GM12865 (cell line): ENCODE data around the gene TTC8.

Source experiments
- DNase-seq: peaks from one replicate; pipeline ENCODE4 v3.0.0; 2010; ENCODE audit warnings: low read depth
- H3K4me3 ChIP-seq: 2 replicates; pipeline ENCODE4 v1.5.1; 2011; ENCODE audit warnings: mild to moderate bottlenecking, low read depth, low read length, control low read depth
- TF ChIP-seq, protein P1 (sequence below): IDR thresholded peaks from 2 replicates; pipeline ENCODE4 v1.5.1; 2011; ENCODE audit warnings: low read length, control low read depth, low read depth, inconsistent platforms; ENCODE audit not compliant: insufficient read depth; ENCODE audit errors: missing control alignments

The TTC8 gene

DNA sequence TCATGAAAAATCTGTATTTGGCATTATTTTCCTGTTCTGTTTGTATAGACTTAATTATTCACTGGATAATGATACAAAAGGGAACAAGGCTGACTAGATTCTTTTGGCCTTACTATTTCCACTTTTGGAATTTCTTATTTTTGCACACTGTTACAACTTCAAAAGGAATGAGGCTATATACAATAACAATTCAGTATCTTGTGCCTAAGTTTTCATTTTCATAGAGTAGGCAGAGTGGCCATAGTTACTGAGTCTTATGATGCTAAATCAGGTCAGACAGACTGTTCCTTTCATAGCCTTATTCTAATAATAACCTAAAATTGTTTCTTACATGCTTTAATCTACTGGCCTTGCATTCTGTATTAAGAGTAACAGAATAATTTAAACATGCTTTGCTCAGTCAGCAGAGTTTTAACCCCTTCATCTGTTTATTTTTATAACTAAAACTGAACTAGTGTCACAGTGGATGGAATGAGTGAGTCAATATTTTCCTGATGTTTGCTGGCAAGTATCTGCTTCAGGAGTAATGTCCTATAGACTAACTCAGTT lies 10.5 kb downstream of the TTC8 start:
- no peak overlapping the region for H3K4me3 ChIP-seq
- no peak for DNase-seq
- TF ChIP-seq, protein P1, sequence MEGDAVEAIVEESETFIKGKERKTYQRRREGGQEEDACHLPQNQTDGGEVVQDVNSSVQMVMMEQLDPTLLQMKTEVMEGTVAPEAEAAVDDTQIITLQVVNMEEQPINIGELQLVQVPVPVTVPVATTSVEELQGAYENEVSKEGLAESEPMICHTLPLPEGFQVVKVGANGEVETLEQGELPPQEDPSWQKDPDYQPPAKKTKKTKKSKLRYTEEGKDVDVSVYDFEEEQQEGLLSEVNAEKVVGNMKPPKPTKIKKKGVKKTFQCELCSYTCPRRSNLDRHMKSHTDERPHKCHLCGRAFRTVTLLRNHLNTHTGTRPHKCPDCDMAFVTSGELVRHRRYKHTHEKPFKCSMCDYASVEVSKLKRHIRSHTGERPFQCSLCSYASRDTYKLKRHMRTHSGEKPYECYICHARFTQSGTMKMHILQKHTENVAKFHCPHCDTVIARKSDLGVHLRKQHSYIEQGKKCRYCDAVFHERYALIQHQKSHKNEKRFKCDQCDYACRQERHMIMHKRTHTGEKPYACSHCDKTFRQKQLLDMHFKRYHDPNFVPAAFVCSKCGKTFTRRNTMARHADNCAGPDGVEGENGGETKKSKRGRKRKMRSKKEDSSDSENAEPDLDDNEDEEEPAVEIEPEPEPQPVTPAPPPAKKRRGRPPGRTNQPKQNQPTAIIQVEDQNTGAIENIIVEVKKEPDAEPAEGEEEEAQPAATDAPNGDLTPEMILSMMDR, result no peak

DNA sequence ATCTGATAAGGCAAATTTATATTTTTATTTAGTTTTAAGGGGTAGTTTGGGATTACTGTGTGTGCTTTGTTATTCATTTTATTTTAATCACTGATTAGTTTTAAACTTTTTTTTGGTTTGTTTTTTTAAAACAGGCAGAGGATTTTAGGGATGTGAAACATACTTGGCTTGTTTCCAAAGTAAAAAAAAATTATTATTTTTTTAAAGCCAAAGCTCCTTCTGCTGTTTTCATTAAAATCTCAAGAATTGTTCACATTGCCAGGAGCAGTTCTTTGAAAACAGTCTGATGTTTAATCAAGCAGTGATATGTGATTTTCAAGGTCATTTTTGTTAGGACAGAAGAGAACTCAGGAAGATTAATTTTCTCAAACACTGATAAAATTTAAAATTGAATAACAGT lies 11.2 kb downstream of the TTC8 start:
- TF ChIP-seq, protein P1, result no peak
- no peak overlapping the region for H3K4me3 ChIP-seq
- DNase-seq, result no peak

DNA sequence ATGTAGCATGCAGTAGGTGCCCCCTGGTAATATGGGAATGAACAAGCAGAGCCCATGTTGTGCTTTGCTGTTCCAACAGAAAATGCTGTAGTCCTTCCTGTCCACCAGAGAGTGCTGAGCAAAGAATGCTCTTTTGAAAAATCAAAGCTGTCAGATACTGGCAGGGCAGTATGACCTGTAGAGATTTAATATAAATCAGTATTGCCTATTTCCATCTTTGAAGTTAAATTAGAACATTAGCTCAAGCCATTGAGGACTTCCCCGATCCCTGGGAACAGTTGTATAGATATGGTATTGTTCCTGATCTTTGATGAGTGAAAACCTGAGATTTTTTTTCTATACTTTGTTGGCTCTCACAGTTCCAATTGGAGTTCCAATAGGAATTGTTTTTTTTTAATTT lies 13.0 kb downstream of the TTC8 start:
- TF ChIP-seq, protein P1, result no peak
- DNase-seq, result no peak
- H3K4me3 ChIP-seq, result no peak overlapping the region

DNA sequence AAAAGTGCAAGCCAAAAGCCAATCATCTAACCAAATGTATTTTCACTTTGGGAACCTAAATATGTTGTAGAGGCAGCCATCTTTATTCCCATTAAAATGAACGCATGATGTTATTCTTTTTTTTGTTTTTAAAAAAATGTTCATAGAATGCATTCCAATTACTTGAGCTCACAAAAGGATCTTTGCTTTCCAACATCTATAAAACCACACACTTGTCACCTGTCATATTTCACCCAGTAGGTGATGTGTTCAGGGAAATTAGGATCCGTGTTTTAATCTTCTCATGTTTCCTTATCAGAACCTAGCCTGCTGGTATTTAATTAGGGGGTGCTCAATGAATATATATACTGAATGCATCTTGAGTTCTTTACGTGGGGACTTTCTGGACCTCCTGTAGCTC lies 13.6 kb downstream of the TTC8 start:
- TF ChIP-seq, protein P1, result no peak
- no peak for DNase-seq
- H3K4me3 ChIP-seq, result no peak overlapping the region

DNA sequence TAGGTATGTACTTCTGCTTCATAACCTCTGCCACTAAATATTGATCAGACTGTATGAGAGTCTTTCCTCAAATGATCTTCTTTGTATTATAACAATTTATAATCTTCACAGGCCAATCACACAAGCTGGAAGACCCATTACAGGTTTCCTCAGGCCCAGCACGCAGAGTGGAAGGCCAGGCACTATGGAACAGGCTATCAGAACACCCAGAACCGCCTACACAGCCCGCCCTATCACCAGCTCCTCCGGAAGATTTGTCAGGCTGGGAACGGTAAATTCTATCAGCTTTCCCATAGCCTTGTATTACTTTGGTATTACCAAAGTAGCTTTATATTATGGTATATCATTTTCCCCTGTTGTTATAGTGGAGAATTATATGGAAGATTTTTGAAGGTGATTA lies 16.5 kb downstream of the TTC8 start:
- H3K4me3 ChIP-seq, result no peak overlapping the region
- DNase-seq, result no peak
- TF ChIP-seq, protein P1, result no peak

DNA sequence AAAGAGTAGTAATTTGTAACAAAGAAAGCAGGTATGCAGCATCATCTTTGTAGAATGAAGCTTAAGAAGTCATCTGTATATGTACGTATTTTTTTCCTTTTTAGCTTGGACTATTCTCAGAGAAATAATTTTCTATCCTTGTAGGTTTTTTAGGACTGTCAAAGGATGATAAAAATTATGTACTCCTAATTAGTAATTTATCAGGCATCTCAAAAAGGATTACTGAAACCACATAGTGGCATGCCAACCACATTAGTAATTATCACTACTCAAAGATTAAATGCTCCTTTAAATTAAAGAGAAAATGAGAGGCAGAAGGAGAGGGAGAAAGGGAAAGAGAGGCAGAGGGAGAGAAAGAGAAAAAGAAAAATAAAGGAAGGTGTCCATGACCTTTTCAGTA lies 17.3 kb downstream of the TTC8 start:
- H3K4me3 ChIP-seq, result no peak overlapping the region
- no peak for DNase-seq
- TF ChIP-seq, protein P1, result no peak

DNA sequence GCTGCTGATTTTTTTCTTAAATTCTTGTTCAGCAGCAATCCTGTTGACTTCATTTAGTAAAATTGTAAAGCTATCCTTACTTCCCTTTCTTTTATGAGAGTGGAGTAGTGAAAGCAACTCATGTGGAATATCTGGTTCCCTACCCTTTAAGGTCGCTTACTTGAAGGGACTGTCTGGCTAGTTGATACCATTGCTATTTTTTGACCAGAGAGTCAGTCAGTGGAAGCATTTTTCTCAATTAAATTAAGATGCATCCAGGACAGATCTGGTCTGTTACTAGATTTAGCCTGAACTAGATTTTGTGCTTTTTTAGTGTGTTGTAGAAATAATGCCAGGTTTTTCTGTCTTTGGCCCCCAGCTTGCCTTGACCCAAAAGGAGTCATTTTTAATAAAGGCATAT lies 18.0 kb downstream of the TTC8 start:
- TF ChIP-seq, protein P1, result no peak
- DNase-seq, result no peak
- no peak overlapping the region for H3K4me3 ChIP-seq
